LNCAP (cell line): ENCODE data around the gene NIPBL.

ENCODE experiments used
- TF ChIP-seq, protein P1 (sequence below): fragments of 450-650 bp; IDR thresholded peaks from 2 replicates; pipeline ENCODE4 v1.5.1; 2017; ENCODE audit warnings: mild to moderate bottlenecking

Gene NIPBL

DNA sequence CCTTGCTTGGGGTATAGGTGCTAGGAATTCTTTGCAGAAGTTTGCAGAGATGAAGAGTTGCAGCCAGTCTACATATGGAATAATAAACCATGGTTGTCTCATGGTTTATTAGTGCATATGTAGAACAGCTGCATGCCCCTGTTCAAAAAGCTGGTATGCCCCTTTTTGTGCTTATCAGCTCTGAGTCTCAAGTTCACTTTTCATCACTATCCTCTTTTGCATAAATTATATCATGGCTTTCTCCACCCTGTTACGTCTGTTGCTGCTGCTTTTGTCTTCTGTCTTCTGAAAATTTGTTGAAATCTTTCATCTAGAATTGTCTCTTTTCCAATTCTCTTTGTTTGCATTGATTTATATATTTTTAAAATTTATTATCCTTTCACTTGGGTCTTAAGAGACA is 200.6 kb downstream of the NIPBL start:
- TF ChIP-seq, protein P1, sequence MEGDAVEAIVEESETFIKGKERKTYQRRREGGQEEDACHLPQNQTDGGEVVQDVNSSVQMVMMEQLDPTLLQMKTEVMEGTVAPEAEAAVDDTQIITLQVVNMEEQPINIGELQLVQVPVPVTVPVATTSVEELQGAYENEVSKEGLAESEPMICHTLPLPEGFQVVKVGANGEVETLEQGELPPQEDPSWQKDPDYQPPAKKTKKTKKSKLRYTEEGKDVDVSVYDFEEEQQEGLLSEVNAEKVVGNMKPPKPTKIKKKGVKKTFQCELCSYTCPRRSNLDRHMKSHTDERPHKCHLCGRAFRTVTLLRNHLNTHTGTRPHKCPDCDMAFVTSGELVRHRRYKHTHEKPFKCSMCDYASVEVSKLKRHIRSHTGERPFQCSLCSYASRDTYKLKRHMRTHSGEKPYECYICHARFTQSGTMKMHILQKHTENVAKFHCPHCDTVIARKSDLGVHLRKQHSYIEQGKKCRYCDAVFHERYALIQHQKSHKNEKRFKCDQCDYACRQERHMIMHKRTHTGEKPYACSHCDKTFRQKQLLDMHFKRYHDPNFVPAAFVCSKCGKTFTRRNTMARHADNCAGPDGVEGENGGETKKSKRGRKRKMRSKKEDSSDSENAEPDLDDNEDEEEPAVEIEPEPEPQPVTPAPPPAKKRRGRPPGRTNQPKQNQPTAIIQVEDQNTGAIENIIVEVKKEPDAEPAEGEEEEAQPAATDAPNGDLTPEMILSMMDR, result no peak

GRCh38 chr5:37080697-37081096 is 204.1 kb downstream of the NIPBL start:
- TF ChIP-seq, protein P1, result no peak

DNA sequence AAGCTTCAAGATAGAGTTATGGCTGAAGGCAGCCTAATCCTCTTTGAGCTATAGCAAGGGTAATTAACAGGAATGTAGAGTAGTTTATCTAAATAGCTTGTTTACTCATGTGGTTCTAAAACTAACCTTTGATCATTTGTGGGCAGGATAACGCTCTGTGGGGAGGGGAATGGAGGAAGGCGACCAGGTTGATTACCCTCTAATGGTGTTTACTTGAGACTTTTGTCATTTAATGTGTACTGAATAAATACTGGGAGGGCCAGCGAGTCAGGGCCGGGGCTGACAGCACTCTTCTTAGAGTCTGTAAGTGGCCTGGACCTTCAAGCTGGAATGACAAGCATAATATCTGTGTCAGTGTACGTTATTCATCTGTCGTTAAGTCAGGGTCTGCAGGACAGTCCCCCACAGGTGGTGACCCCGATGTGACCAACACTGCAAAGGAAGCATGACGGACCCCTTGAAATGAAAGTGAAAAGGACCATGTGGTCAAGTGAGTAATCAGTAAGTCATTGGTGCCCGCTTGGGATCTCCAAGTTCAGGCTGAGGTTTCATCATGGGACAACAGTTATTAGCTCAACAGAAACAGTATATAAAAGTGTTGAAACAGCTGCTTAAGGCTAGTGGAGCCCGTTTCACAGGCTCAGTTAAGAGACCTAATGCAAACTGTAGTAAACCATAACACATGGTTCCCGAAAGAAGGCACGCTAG is 210.1 kb downstream of the NIPBL start:
- TF ChIP-seq, protein P1, result no peak

GRCh38 chr5:37088009-37088408 is 211.4 kb downstream of the NIPBL start:
- TF ChIP-seq, protein P1, result no peak

DNA sequence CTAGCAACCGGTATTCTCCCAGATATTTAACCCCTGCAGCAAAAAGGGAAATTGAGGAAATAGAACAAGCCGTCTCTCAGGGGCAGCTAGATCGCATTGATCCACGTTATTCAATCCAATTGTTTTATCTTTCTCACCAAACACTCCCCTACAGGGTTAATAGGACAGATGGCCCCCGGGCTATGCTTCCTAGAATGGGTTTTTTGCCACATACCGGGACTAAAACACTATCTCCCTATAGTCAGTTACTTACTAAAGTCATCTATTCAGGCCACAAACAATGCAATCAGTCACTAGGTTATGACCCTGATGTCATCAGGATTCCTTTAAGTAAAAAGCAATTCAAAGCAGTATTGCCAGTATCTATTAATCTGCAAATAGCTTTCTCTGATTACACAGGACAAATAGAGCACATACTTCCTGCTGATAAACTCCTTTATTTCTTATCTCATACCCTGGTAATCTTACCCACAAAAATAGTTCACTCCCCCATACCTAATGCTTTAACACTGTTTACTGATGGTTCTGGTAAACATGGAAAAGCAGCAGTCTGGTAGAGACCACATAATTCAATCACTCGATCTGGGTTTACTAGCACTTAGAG is 213.7 kb downstream of the NIPBL start:
- TF ChIP-seq, protein P1, result no peak

GRCh38 chr5:37090781-37091180 is 214.2 kb downstream of the NIPBL start:
- TF ChIP-seq, protein P1, result no peak

DNA sequence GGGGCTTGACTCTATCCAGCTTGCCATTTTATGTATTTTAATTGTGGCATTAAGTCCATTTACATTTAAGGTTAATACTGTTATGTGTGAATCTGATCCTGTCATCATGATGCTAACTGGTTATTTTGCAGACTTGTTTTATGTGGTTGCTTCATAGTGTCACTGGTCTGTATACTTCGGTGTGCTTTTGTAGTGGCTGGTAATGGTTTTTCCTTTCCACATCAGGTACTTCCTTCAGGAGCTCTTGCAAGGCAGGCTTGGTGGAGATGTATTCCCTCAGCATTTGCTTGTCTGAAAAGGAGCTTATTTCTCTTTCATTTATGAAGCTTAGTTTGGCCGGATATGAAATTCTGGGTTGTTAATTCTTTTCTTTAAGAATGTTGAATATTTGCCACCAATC is 226.7 kb downstream of the NIPBL start:
- TF ChIP-seq, protein P1, result no peak
